A549 treated with ZK216348 at 1 μM for 4 hours (cell line): ENCODE data around the gene ZNF667. TPM values are rescaled to one million over a fixed set of nuclear protein-coding genes. Genes with fewer than 3 reads are reported as not detected.

Experiments used
- total RNA-seq: library from RNA; stranded (reverse); fragments of 200-300 nt; extraction: Qiagen RNA extraction; gene quantifications from 5 replicates; pipeline ENCODE4 v1.2.3, GENCODE V29; 2022; ENCODE audit warnings: low read depth

The ZNF667 gene
- not detected in 5 replicates for total RNA-seq

GRCh38 chr19:56476651-56477428 is at the start of gene ZNF667:
Gene ZNF667, minus strand, starts transcription at chr19:56477345. Its CDS starts 14,975 bp downstream, at chr19:56462370.

GRCh38 chr19:56507446-56508289 is 30.5 kb upstream of the ZNF667 start, which contains the start of gene ZNF471:
Gene ZNF471, plus strand, starts transcription at chr19:56507855. Its CDS starts 3,717 bp downstream, at chr19:56511572.

GRCh38 chr19:56403764-56404704 is 73.1 kb downstream of the ZNF667 start, which contains the start of gene ZNF583:
Gene ZNF583, plus strand, starts transcription at chr19:56404332. Its CDS starts 2,783 bp downstream, at chr19:56407115.

GRCh38 chr19:56393119-56394012 is 83.8 kb downstream of the ZNF667 start, which contains the start of gene ZNF582:
Gene ZNF582, minus strand, starts transcription at chr19:56393534. Its CDS starts 1,782 bp downstream, at chr19:56391752.

Other genes starting within 250 kb of the ZNF667 start
- gene EDDM13, start 204.6 kb downstream of the ZNF667 start, total RNA-seq, result not detected in 5 replicates
- gene ZSCAN5A, start 162.5 kb downstream of the ZNF667 start, total RNA-seq, result 7.8 to 13.2 TPM (median 8.2 TPM) in 5 replicates
- gene ZNF582, start 83.8 kb downstream of the ZNF667 start, total RNA-seq, result 0.67 to 1.4 TPM (median 0.72 TPM) in 5 replicates
- 1.8 to 3.0 TPM (median 2.3 TPM) in 5 replicates for gene ZNF583, start 73.0 kb downstream of the ZNF667 start, total RNA-seq
- 0.04 to 0.22 TPM (median 0.14 TPM) in 4 of 5 replicates, not detected in the other for gene ZNF471, start 30.5 kb upstream of the ZNF667 start, total RNA-seq
- 3.3 to 4.7 TPM (median 4.1 TPM) in 5 replicates for gene ZFP28, start 61.6 kb upstream of the ZNF667 start, total RNA-seq
- gene ZNF470, start 90.1 kb upstream of the ZNF667 start, total RNA-seq, result 1.4 to 1.7 TPM (median 1.6 TPM) in 5 replicates
- gene ZNF71, start 118.0 kb upstream of the ZNF667 start, total RNA-seq, result 9.0 to 12.6 TPM (median 11.8 TPM) in 5 replicates
- gene SMIM17, start 165.8 kb upstream of the ZNF667 start, total RNA-seq, result not detected in 5 replicates
- not detected in 5 replicates for gene ZNF835, start 194.4 kb upstream of the ZNF667 start, total RNA-seq